Astrocyte of the spinal cord (primary cell): Measurements from ENCODE around the gene ACAT2.
A peak's percentile ranks its signal among the peaks of the same experiment; 100 is the strongest.
"Not testable (repeated sequence)": the region's sequence is repeated elsewhere in the genome, so short reads cannot be mapped to it uniquely, and the experiment has no call there.

Experiments used
- DNase-seq: peaks from one replicate; pipeline ENCODE4 v3.0.0; 2011; ENCODE audit warnings: low read depth, low spot score
- H3K4me3 ChIP-seq: 2 replicates; pipeline ENCODE4 v1.5.1; 2011; ENCODE audit warnings: low read depth, mild to moderate bottlenecking, low read length, moderate library complexity
- CTCF ChIP-seq: IDR thresholded peaks from 2 replicates; pipeline ENCODE4 v1.5.1; 2012; ENCODE audit warnings: low read depth, mild to moderate bottlenecking, low read length, inconsistent platforms
- in situ Hi-C: cut with HindIII; loops from 2 replicates; pipeline ENCODE4 v1.10.0; 2017; ENCODE audit warnings: low sequenced_read_pairs

The ACAT2 gene

GRCh38 chr6:159718634-159719033, 43.2 kb upstream of the ACAT2 start:
- H3K4me3 ChIP-seq = no peak overlapping the region
- no peak for TF ChIP-seq CTCF
- no peak for DNase-seq
- in situ Hi-C loops = no loop called here

- no peak overlapping the region for H3K4me3 ChIP-seq
- TF ChIP-seq CTCF = no peak
- no peak for DNase-seq
- in situ Hi-C loops = no loop called here
These were observed 42.6 kb upstream of the ACAT2 start for GRCh38 chr6:159719287-159719686.

- H3K4me3 ChIP-seq = no peak overlapping the region
- in situ Hi-C loops = no loop called here
- peak; percentile 22 for DNase-seq
- TF ChIP-seq CTCF = peak; percentile 49
These were observed 41.1 kb upstream of the ACAT2 start for GRCh38 chr6:159720708-159721107.

DNA sequence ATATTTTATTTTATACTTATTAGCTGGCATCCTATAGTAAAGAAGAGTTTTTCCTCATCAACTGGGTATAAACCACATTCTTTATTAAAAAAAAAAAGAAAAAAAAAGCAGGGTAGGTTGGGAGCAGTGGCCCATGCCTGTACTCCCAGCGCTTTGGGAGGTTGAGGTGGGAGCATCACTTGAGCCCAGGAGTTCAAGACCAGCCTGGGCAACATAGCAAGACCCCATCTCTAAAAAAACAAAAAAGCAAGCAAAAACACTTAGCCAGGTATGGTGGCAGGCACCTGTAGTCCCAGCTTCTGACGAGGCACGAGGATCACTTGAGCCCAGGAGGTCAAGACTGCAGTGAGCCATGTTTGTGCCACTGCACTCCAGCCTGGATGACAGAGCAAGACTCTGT, 39.9 kb upstream of the ACAT2 start:
- in situ Hi-C loops, DNase-seq, H3K4me3 ChIP-seq: not testable (repeated sequence)

- in situ Hi-C loops = no loop called here
- no peak for DNase-seq
- no peak overlapping the region for H3K4me3 ChIP-seq
- no peak for TF ChIP-seq CTCF
These were observed 39.2 kb upstream of the ACAT2 start for GRCh38 chr6:159722655-159723054.

- H3K4me3 ChIP-seq = no peak overlapping the region
- no peak for DNase-seq
- in situ Hi-C loops = no loop called here
These were observed 38.6 kb upstream of the ACAT2 start for GRCh38 chr6:159723259-159723658.

GRCh38 chr6:159724778-159725177, 37.1 kb upstream of the ACAT2 start:
- in situ Hi-C loops = no loop called here
- DNase-seq = no peak
- no peak overlapping the region for H3K4me3 ChIP-seq
- no peak for TF ChIP-seq CTCF

More at GRCh38 chr6:159723259-159723658, 38.6 kb upstream of the ACAT2 start:
- TF ChIP-seq CTCF = no peak

- DNase-seq, in situ Hi-C loops, H3K4me3 ChIP-seq: not testable (repeated sequence)
These were observed 36.6 kb upstream of the ACAT2 start for GRCh38 chr6:159725208-159725607.
